Measurements from ENCODE around the gene ARID1B.

ARID1B gene

DNA sequence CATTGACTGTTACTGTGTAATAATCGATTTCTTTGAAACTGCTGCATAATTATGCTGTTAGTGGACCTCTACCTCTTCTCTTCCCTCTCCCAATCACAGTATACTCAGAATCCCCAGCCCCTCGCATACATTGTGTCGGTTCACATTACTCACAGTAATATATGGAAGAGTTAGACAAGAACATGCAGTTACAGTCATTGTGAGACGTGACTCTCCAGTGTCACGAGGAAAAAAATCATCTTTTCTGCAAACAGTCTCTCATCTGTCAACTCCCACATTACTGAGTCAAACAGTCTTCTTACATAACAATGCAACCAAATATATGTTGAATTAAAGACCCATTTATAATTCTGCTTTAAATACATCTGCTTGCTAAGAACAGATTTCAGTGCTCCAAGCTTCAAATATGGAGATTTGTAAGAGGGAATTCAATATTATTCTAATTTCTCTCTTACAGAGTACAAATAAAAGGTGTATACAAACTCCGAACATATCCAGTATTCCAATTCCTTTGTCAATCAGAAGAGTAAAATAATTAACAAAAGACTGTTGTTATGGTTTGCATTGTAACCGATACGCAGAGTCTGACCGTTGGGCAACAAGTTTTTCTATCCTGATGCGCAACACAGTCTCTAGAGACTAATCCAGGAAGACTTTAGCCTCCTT, 432.8 kb downstream of the ARID1B start:
- Mint-ChIP-seq H3K4me3 (no peak overlapping the region), H3K27ac (no peak overlapping the region), H3K9me3 (no peaks in the 10 kb centered on the region), H3K4me1 (ENCODE audit: low read depth) (no peaks in the 10 kb centered on the region), H3K36me3 (ENCODE audit: low read depth) (peaks cover 40% of the 10 kb centered on the region), H3K27me3 (no peaks in the 10 kb centered on the region)
- intact Hi-C loops (cut with micrococcal nuclease) = no loop called here

DNA sequence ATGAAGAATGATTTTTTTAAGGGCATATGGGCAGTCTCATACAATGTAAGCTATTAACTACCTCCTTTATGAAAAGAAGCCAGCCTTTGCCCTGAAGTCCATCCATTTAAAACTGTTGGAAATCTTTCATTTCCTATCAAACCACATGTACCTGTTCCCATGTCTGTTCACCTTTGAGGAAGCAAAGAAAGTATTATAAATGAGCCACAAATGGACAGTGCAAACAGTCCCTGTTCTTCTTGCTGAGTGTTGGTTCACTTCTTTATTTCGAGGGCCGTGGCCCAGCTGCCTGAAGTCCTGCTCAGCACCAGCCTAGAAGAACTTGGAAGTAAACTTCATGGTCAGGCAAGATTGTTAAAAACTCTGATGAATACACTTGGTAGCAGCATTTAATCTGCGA, 433.8 kb downstream of the ARID1B start:
- Mint-ChIP-seq H3K36me3 (ENCODE audit: low read depth) (peaks cover 30% of the 10 kb centered on the region), H3K27me3 (no peaks in the 10 kb centered on the region), H3K4me1 (ENCODE audit: low read depth) (no peaks in the 10 kb centered on the region), H3K9me3 (no peaks in the 10 kb centered on the region), H3K4me3 (no peak overlapping the region), H3K27ac (no peak overlapping the region)
- intact Hi-C loops (cut with micrococcal nuclease) = no loop called here

DNA sequence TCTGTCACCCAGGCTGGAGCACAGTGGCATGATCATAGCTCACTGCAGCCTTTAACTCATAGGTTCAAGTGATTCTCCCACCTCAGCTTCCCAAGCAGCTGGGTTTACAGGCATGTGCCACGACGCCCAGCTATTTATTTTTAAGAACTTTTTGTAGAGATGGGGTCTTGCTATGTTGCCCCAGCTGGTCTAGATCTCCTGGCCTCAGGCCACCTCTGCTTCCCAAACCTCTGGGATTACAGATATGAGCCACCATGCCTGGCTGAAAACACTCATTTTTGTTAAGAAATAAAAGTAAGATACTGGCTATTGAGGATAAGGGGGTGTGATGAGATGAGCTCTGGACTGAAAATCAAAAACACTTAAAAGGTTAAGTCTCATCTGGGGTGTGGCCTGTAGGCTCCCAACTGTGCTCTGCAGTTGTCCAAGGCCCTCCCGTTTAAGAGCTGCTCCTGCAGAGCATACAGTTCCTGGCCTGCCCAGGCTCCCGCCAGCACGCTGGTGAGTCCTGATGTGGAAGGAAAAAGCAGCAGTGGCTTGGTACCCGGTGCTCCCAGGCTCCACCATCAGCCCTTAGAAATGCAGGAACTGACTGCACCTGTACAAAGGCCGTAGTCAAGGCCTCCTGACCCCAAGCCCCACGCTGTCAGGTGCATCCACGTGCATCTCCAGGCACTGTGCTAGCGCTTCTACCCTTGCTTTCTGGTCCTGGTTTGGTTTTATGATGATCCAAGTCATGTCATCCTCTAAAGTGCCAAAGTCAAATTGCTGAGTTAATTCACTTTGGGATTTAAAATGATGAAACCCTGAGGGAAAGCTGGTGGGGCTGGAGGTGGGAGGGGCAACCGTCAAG, 434.7 kb downstream of the ARID1B start:
- Mint-ChIP-seq H3K4me1 (ENCODE audit: low read depth) (no peaks in the 10 kb centered on the region), H3K36me3 (ENCODE audit: low read depth) (peaks cover 22% of the 10 kb centered on the region), H3K27ac (no peak overlapping the region), H3K4me3 (no peak overlapping the region), H3K9me3 (no peaks in the 10 kb centered on the region), H3K27me3 (no peaks in the 10 kb centered on the region)
- intact Hi-C loops (cut with micrococcal nuclease) = no loop called here

GRCh38 chr6:157213426-157213825, 436.2 kb downstream of the ARID1B start:
- H3K36me3 Mint-ChIP-seq (ENCODE audit: low read depth) = peaks cover 6% of the 10 kb centered on the region
- no peaks in the 10 kb centered on the region for H3K4me1 Mint-ChIP-seq (ENCODE audit: low read depth)
- H3K4me3 Mint-ChIP-seq = no peak overlapping the region
- no peaks in the 10 kb centered on the region for H3K27me3 Mint-ChIP-seq
- intact Hi-C loops (cut with micrococcal nuclease) = no loop called here
- H3K9me3 Mint-ChIP-seq = no peaks in the 10 kb centered on the region
- no peak overlapping the region for H3K27ac Mint-ChIP-seq

DNA sequence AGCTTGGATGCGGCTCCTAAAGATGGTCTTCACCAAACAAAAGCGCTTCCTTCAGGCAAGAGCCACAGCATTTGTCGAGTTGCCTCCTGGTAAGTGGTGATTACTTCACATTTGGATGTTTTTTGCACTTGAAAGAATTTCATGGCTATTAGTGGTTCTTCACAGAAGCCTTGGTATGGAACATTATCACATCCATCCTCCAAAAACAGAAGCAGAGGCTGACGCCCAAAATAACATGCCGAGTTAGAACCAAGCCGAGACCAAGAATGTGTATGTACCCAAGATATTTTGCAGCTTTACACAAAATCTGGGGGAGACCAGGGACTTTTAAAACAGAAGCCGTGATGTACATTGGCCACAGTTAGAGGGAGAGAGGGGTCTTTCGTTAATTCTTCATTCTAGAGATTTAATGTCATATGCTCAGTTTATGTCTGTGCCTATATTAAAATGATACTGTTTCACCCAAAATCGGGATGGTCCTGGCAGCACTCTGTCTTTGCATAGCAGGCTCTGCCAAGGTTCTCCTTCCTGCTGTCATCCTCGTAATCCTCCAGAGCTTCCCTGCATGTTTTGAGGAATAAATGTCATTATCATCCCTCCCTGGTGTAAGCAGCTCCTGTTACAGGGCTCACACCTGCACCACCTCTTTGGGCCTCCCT, 436.9 kb downstream of the ARID1B start:
- Mint-ChIP-seq H3K27me3 (no peaks in the 10 kb centered on the region), H3K4me1 (ENCODE audit: low read depth) (no peaks in the 10 kb centered on the region), H3K27ac (no peak overlapping the region), H3K9me3 (no peaks in the 10 kb centered on the region), H3K36me3 (ENCODE audit: low read depth) (no peaks in the 10 kb centered on the region), H3K4me3 (no peak overlapping the region)
- intact Hi-C loops (cut with micrococcal nuclease) = no loop called here

DNA sequence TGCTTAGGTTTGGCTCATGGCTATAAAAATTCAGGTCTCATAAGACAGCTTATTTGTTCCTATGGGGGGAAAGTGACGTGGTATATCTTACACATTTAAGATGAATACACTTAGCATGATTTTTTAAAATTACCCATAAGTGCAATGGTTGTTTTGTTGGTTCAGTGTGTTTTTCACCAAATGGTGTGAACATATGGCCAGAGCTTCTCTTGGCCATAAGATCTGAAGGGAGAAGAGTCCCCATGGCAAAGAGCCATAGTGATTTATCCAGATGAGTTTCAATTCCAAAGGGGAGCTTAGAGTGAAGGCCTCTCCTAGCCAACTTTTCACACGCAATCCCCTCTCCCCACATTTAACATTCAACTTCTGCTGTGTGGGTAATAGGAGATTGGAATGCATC, 438.5 kb downstream of the ARID1B start:
- Mint-ChIP-seq H3K27ac (no peak overlapping the region), H3K4me1 (ENCODE audit: low read depth) (peaks cover 4% of the 10 kb centered on the region), H3K36me3 (ENCODE audit: low read depth) (no peaks in the 10 kb centered on the region), H3K27me3 (peaks cover 2% of the 10 kb centered on the region), H3K4me3 (no peak overlapping the region), H3K9me3 (no peaks in the 10 kb centered on the region)
- intact Hi-C loops (cut with micrococcal nuclease) = no loop called here

DNA sequence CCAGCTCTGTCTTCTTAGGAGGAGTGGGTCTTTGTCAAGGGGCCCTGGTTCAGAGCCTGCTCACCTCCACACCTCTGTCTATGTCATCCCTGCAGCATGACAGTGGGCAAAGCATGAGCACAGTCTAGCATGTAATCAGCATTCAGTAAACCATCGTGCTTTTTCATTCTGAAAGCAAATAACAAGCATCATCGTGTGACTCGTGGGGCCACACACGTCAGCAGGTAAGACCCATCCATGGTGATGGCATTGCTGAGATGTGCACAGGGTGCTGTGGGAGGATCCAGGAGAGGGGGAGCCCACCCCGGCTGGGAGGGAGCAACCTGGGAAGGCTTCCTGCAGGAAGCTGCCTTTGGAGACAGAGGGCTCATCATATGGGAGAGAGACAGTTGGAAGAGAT, 439.4 kb downstream of the ARID1B start:
- Mint-ChIP-seq H3K27ac (no peak overlapping the region), H3K4me3 (no peak overlapping the region), H3K4me1 (ENCODE audit: low read depth) (peaks cover 10% of the 10 kb centered on the region), H3K36me3 (ENCODE audit: low read depth) (no peaks in the 10 kb centered on the region), H3K9me3 (no peaks in the 10 kb centered on the region), H3K27me3 (peaks cover 8% of the 10 kb centered on the region)
- intact Hi-C loops (cut with micrococcal nuclease) = no loop called here

DNA sequence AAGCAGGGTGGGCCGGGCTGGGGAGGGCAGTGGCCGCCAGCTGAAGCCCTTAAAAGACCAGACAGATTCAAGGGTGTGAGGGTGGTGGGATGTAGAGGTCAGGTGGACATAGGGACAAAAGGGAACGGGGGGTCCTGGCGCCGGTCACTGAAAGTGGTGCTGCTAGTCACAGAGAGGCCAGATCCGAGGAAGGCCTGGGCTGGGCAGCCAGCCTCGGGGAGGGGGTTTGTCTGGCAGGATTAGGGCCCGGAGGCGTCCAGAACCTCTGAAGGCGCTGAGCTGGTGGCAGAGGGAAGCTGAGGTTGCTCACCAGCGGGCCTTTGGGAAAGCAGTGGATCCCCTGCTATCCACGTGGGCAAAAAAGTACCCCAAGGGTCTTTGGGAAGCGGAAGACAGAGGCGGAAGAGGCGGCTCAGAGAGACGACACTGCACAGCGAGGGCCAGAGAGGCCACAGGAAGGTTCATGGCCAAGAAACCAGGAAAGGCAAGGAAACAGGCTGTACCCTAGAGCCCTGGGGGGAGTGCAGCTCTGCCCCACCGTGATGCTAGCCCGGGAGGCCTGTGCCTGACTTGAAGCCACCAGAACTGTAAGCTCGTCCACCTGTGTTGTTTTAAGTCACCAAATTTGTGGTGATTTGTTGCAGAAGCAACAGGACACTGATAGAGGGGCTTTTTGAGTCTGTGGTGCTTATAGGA, 440.2 kb downstream of the ARID1B start:
- H3K36me3 Mint-ChIP-seq (ENCODE audit: low read depth) = no peaks in the 10 kb centered on the region
- peaks cover 16% of the 10 kb centered on the region for H3K4me1 Mint-ChIP-seq (ENCODE audit: low read depth)
- H3K27me3 Mint-ChIP-seq = peaks cover 15% of the 10 kb centered on the region
- no peak overlapping the region for H3K4me3 Mint-ChIP-seq
- intact Hi-C loops (cut with micrococcal nuclease) = no loop called here
- H3K9me3 Mint-ChIP-seq = no peaks in the 10 kb centered on the region
- H3K27ac Mint-ChIP-seq = no peak overlapping the region

- no peak overlapping the region for H3K27ac Mint-ChIP-seq
- intact Hi-C loops (cut with micrococcal nuclease) = no loop called here
- H3K9me3 Mint-ChIP-seq = no peaks in the 10 kb centered on the region
- peaks cover 20% of the 10 kb centered on the region for H3K27me3 Mint-ChIP-seq
- no peaks in the 10 kb centered on the region for H3K36me3 Mint-ChIP-seq (ENCODE audit: low read depth)
- peaks cover 22% of the 10 kb centered on the region for H3K4me1 Mint-ChIP-seq (ENCODE audit: low read depth)
- no peak overlapping the region for H3K4me3 Mint-ChIP-seq
These were observed 440.8 kb downstream of the ARID1B start for GRCh38 chr6:157217894-157218370.

DNA sequence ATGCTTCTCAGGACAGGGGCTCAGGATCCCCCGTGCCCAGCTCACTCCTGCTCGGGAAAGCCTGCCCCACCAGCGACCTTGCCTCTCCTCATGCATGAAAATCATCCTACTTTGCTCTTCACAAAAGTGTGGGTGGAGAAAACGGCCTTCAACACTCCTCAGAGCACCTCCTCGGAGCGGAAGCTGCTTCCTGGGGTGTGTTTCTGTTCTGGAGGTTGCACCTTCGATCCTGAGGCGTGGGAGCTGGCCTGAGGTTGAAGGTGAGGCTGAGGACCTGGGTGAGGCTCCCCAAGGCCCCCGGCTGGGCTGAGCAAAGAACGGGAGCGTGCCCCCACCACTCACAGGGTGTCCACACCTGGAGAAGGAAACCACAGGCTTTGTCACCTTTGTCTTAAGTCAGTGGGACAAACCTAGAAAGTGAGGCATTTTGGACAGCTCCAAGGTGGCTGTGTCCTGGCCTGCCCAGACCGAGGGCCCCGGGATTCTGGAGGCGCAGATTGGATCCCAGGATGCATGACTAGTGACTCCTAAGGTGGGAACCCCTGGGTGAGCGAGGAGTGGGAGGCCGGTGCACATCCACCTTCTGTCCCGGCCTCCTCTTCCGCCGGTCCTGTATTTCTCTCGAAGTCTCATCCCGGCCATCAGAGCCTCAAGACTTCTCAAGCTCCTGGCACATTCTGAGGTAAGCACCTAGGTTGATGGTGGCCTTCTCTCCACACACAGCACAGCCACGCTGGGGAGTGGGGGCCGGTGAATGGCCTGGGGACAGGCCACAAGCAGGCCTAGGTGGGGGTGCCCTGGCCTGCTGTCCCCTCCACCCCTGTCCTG, 441.4 kb downstream of the ARID1B start:
- no peaks in the 10 kb centered on the region for H3K36me3 Mint-ChIP-seq (ENCODE audit: low read depth)
- peaks cover 25% of the 10 kb centered on the region for H3K4me1 Mint-ChIP-seq (ENCODE audit: low read depth)
- no peaks in the 10 kb centered on the region for H3K9me3 Mint-ChIP-seq
- no peak overlapping the region for H3K4me3 Mint-ChIP-seq
- intact Hi-C loops (cut with micrococcal nuclease) = no loop called here
- no peak overlapping the region for H3K27ac Mint-ChIP-seq
- H3K27me3 Mint-ChIP-seq = peaks cover 24% of the 10 kb centered on the region

DNA sequence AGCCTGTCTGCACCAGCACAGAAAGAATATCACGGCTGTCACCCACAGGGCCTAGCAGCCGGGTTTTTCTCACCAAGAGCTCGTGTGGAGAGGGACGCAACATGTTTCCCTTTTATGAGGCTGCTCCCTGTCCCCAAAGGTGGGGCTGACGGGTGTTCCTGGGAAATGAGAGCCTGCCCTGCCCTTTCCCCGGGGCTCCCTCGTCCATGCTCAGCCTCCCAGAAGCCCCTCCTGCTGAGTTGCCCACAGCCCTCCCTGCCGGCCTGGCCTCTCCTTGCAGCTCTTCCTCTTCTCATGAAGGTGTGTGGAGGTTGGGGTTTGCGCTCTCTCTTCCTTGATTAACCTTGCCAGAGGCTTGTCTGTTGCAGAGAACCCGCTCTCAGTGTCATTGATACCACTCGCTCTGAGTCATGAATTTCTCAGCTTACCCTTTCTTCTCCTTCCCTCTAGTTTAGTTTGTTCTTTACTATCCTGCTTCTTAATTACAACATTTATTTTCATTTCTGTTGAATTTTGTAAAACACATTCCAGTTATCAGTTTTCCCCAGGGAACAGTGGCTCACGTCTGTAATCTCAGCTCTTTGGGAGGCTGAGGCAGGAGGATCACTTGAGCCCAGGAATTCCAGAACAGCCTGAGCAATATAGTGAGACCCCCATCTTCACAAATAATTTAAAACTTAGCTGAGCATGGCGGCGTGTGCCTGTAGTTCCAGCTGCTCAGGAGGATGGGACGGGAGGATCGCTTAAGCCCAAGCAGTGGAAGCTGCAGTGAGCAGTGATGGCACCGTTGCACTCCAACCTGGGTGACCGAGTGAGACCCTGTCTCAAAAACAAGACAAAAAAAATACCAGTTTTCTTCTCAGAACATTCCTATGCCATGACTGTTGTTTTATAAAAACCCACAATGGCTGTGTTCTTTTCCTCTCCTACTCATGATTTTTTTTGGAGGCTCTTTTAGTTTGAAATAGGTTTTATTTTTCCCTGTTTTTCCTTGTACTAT, 442.3 kb downstream of the ARID1B start:
- no peak overlapping the region for H3K27ac Mint-ChIP-seq
- no peaks in the 10 kb centered on the region for H3K9me3 Mint-ChIP-seq
- no peaks in the 10 kb centered on the region for H3K36me3 Mint-ChIP-seq (ENCODE audit: low read depth)
- H3K27me3 Mint-ChIP-seq = peaks cover 30% of the 10 kb centered on the region
- H3K4me3 Mint-ChIP-seq = no peak overlapping the region
- H3K4me1 Mint-ChIP-seq (ENCODE audit: low read depth) = peaks cover 25% of the 10 kb centered on the region
- intact Hi-C loops (cut with micrococcal nuclease) = loop anchor here (5.0 kb wide), 1 partner anchor 58 kb away; no protein-coding TSS in a partner anchor

DNA sequence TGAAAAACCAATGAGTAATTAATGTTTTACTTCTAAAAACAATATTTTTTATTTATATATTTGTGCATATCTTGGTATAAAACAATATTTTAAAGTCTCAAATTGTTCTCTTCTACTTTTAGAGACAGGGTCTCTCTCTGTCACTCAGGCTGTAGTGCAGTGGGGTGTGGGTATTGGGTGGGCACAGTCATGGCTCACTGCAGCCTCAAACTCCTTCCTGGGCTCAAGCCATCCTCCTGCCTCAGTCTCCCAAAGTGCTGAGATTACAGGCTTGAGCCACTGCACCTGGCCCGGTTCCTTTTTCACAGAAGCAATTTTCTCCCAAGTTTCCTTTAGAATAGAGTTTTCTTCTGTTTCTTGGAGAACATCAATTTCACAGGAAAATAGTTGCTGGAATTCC, 443.3 kb downstream of the ARID1B start:
- H3K27ac Mint-ChIP-seq = peak overlapping the region; percentile 10
- no peaks in the 10 kb centered on the region for H3K36me3 Mint-ChIP-seq (ENCODE audit: low read depth)
- H3K27me3 Mint-ChIP-seq = peaks cover 34% of the 10 kb centered on the region
- peaks cover 25% of the 10 kb centered on the region for H3K4me1 Mint-ChIP-seq (ENCODE audit: low read depth)
- no peaks in the 10 kb centered on the region for H3K9me3 Mint-ChIP-seq
- peak overlapping the region; percentile 67 for H3K4me3 Mint-ChIP-seq
- intact Hi-C loops (cut with micrococcal nuclease) = loop anchor here (5.0 kb wide), 1 partner anchor 57 kb away; no protein-coding TSS in a partner anchor
